ENCODE data around the gene OPN4.

DNA sequence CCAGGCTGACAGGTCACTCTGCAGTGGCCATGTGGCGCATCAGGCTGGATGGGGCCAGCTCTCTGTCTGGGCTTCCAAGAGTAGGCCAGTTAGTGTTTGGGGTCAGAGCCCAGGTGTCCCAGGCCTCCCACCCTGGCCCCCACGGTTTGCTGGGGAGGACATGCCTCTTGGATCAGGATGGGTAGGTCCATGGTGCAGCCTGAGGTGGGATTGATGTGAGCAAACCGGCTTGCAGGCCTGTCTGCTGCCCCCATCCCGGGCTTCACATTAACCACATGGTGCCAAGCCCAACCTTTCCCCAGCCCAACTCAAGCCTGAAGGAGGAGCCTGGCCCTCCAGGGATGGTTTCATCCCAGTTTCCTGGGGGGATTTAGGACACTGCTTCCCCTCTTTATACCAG is 53.2 kb downstream of the OPN4 start:
- TF ChIP-seq POLR2A (IDR thresholded peaks at IDR 0.05) (no peak), CTCF (IDR thresholded peaks at IDR 0.05) (no peak)
